GM12878 (cell line): ENCODE results near the gene ENDOD1. TPM values are rescaled to one million over a fixed set of nuclear protein-coding genes. Genes with fewer than 3 reads are reported as not detected.

Experiments used
- ATAC-seq: fragments of 200-7000 bp; cut with Tn5 transposase; 3 replicates; pipeline ENCODE4 v1.9.1; 2020; ENCODE audit warnings: mild to moderate bottlenecking, moderate library complexity
- BruUV-seq: library from RNA; stranded (reverse); fragments of 400-500 nt; replicated peaks from 2 replicates; lab custom pipeline; 2021; lab: Mats Ljungman, UMichigan
- CTCF ChIA-PET: fragments of 300-600 bp; sonication (Branson Sonifier 250); formaldehyde crosslinking; extraction: SDS; loops from one replicate; lab custom pipeline; 2021; ENCODE audit warnings: inconsistent platforms; lab: Yijun Ruan, JAX
- POLR2A ChIA-PET: fragments of 350-600 bp; formaldehyde crosslinking; extraction: SDS; loops from one replicate; lab custom pipeline; 2021; ENCODE audit warnings: inconsistent platforms; lab: Charles Lee
- RAD21 ChIA-PET: fragments of 300-600 bp; sonication (Branson Sonifier 250); formaldehyde crosslinking; loops from one replicate; lab custom pipeline; 2023; ENCODE audit warnings: antibody characterized with exemption; ENCODE audit not compliant: unreplicated experiment; lab: Charles Lee
- SMC1A ChIA-PET: fragments of 300-600 bp; sonication (Branson Sonifier 250); formaldehyde crosslinking; loops from one replicate; lab custom pipeline; 2023; ENCODE audit not compliant: unreplicated experiment, uncharacterized antibody; lab: Charles Lee
- DNase-seq: peaks from one replicate; pipeline ENCODE4 v3.0.0-alpha.2; 2011; ENCODE audit warnings: low read depth, low spot score
- FAIRE-seq: peaks from 3 replicates; lab custom pipeline; 2011; peaks lifted over from hg19 to GRCh38; lab: Jason Lieb, UNC
- H2AFZ ChIP-seq: 2 replicates; pipeline ENCODE4 v1.6.0; 2011; ENCODE audit warnings: low read depth, low read length, control low read depth; ENCODE audit not compliant: control insufficient read depth
- H3K27ac ChIP-seq: 2 replicates; pipeline ENCODE4 v1.5.1; 2011; ENCODE audit warnings: control low read depth; ENCODE audit not compliant: control insufficient read depth, insufficient read depth
- H3K27me3 ChIP-seq, 2 experiments: replicated peaks in 1 of 2; 2 replicates each; pipeline versions ENCODE4 v1.6.0 to v1.6.1; 2011; ENCODE audit warnings: low read length in 1 of 2; ENCODE audit not compliant: control insufficient read depth in 2 of 2, insufficient read depth in 2 of 2
- H3K36me3 ChIP-seq, 2 experiments: 2 replicates each; pipeline ENCODE4 v1.5.1; 2011; ENCODE audit warnings: low read length in 1 of 2; ENCODE audit not compliant: control insufficient read depth in 2 of 2, insufficient read depth in 2 of 2
- H3K4me1 ChIP-seq: 2 replicates; pipeline ENCODE4 v1.6.1; 2011; ENCODE audit warnings: mild to moderate bottlenecking, low read length, moderate library complexity, mixed read lengths; ENCODE audit not compliant: control insufficient read depth, insufficient read depth
- H3K4me2 ChIP-seq: 2 replicates; pipeline ENCODE4 v1.6.0; 2011; ENCODE audit warnings: control low read depth; ENCODE audit not compliant: control insufficient read depth, insufficient read depth
- H3K4me3 ChIP-seq: fragments of 200-600 bp; sonication (generic); 2 replicates; pipeline ENCODE4 v1.5.1; 2016
- H3K79me2 ChIP-seq: 2 replicates; pipeline ENCODE4 v1.6.0; 2011; ENCODE audit warnings: low read length; ENCODE audit not compliant: control insufficient read depth, insufficient read depth
- H3K9ac ChIP-seq: 2 replicates; pipeline ENCODE4 v1.8.0; 2011; ENCODE audit warnings: low read length, control low read depth, mixed read lengths; ENCODE audit not compliant: control insufficient read depth, insufficient read depth
- H3K9me3 ChIP-seq: replicated peaks from 3 replicates; pipeline ENCODE4 v1.5.1; 2011; ENCODE audit warnings: mild to moderate bottlenecking, low read length; ENCODE audit not compliant: control insufficient read depth, insufficient read depth
- H4K20me1 ChIP-seq: 2 replicates; pipeline ENCODE4 v1.6.0; 2011; ENCODE audit not compliant: control insufficient read depth, insufficient read depth
- ESRRA ChIP-seq: IDR thresholded peaks from 2 replicates; pipeline ENCODE4 v1.6.1; 2012; ENCODE audit warnings: mild to moderate bottlenecking, low read length, improper control_type of control experiment
- NBN ChIP-seq: fragments of 450-650 bp; IDR thresholded peaks from 2 replicates; pipeline ENCODE4 v1.6.1; 2016
- RAD21 ChIP-seq: IDR thresholded peaks from 2 replicates; pipeline ENCODE4 v1.6.1; 2011; ENCODE audit warnings: mild to moderate bottlenecking, low read depth, low read length, moderate library complexity; ENCODE audit not compliant: insufficient read depth
- SREBF1 ChIP-seq: IDR thresholded peaks from 2 replicates; pipeline ENCODE4 v1.6.1; 2012; ENCODE audit warnings: mild to moderate bottlenecking, low read length
- SUZ12 ChIP-seq: fragments of 200-600 bp; sonication (generic); IDR thresholded peaks from one replicate; pipeline ENCODE4 v1.6.1; 2018; ENCODE audit warnings: antibody characterized with exemption, mild to moderate bottlenecking; ENCODE audit not compliant: unreplicated experiment
- whole genome bisulfite sequencing: methylation state at CpG from one replicate; pipeline ENCODE4 v1.1.6; 2016; ENCODE audit warnings: low lambda C conversion rate; ENCODE audit not compliant: insufficient replicate concordance, insufficient coverage; ENCODE audit errors: missing lambda C conversion rate; 5-methylcytosine and 5-hydroxymethylcytosine counted together
- in situ Hi-C: fragments of 300-500 bp; cut with MboI; formaldehyde crosslinking; loops from 9 replicates; pipeline ENCODE4 v1.14.3; 2018; ENCODE audit warnings: mixed read lengths
- intact Hi-C: fragments of 100-400 bp; cut with micrococcal nuclease; formaldehyde crosslinking; loops from one replicate; pipeline ENCODE4 v1.14.2; 2022; ENCODE audit not compliant: unreplicated experiment
- polyA plus RNA-seq, 11 experiments: library from polyadenylated mRNA; depleted of rRNA in 4 of 11; unstranded in 6 of 11; stranded (reverse) in 5 of 11; fragments of >200 nt; fragmentation: Nextera tagmentation in 4 of 11; fragmentation: Illumina TruSeq in 1 of 11; extraction: Ambion mirVana in 4 of 11; extraction: Trizol in 1 of 11; gene quantifications; 1 replicate in 1 of 11; 2 replicates in 10 of 11; pipeline versions ENCODE4 v1.2.1 to v1.2.3, GENCODE V29; 2011 to 2016; ENCODE audit warnings: inconsistent platforms in 2 of 11, missing spikeins in 2 of 11, low read depth in 1 of 11
- total RNA-seq, 4 experiments: library from RNA; depleted of rRNA in 3 of 4; stranded (reverse); fragments of >200 nt in 3 of 4; fragmentation: Illumina TruSeq in 1 of 4; extraction: Trizol in 1 of 4; gene quantifications; 2 replicates each; pipeline versions ENCODE4 v1.2.1 to v1.2.3, GENCODE V29; 2013 to 2021
- TF ChIP-seq, protein P1 (sequence below): fragments of 450-650 bp; IDR thresholded peaks from 2 replicates; pipeline ENCODE4 v1.6.1; 2017; ENCODE audit warnings: mild to moderate bottlenecking

Gene ENDOD1
- total and polyA plus RNA-seq, 10 of the 15 experiments (the other 5 are each of a cell fraction or from before 2014, with no cell fraction given): 6.0 to 30.0 (median 12.1) TPM

GRCh38 chr11:95081412-95081811 is 8.2 kb upstream of the ENDOD1 start (continued):
- TF ChIP-seq, protein P1, sequence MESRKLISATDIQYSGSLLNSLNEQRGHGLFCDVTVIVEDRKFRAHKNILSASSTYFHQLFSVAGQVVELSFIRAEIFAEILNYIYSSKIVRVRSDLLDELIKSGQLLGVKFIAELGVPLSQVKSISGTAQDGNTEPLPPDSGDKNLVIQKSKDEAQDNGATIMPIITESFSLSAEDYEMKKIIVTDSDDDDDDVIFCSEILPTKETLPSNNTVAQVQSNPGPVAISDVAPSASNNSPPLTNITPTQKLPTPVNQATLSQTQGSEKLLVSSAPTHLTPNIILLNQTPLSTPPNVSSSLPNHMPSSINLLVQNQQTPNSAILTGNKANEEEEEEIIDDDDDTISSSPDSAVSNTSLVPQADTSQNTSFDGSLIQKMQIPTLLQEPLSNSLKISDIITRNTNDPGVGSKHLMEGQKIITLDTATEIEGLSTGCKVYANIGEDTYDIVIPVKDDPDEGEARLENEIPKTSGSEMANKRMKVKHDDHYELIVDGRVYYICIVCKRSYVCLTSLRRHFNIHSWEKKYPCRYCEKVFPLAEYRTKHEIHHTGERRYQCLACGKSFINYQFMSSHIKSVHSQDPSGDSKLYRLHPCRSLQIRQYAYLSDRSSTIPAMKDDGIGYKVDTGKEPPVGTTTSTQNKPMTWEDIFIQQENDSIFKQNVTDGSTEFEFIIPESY: no peak
- TF ChIP-seq RAD21: no peak
- TF ChIP-seq NBN: no peak
- TF ChIP-seq SREBF1: no peak
- TF ChIP-seq SUZ12: no peak

- Histone ChIP-seq H3K4me2 (no peak overlapping the region), H3K27me3 (no peaks in the 10 kb centered on the region), H3K36me3 (no peaks in the 10 kb centered on the region), H3K27ac (no peak overlapping the region), H3K9me3 (no peaks in the 10 kb centered on the region), H4K20me1 (no peaks in the 10 kb centered on the region), H3K79me2 (no peaks in the 10 kb centered on the region), H2AFZ (no peak overlapping the region), H3K4me1 (peaks cover 5% of the 10 kb centered on the region; the same call in 1 of the 2 replicates)
- BruUV-seq: no TSS peak
- in situ Hi-C loops: no loop called here
- WGBS: 50% methylated on average over 2 of the region's 2 CpGs
- POLR2A ChIA-PET: no interaction called here
- SMC1A ChIA-PET: interaction anchor here (1.9 to 8.7 kb wide), 3 partner anchors 8 to 18 kb away, joined by 5 to 85 read pairs (median 6); partner anchors contain the start of gene SRSF8
- ATAC-seq (no peak), DNase-seq (no peak)
- TF ChIP-seq ESRRA: no peak
- TF ChIP-seq, all 136 proteins: peak for 0
- CTCF ChIA-PET: no interaction called here
- intact Hi-C loops: no loop called here
- Histone ChIP-seq H3K9ac (no peak overlapping the region), H3K4me3 (no peak overlapping the region)
- FAIRE-seq: no peak
- RAD21 ChIA-PET: no interaction called here
Measured at GRCh38 chr11:95082576-95083001, 7.1 kb upstream of the ENDOD1 start.
